ENCODE results near the gene ZNF566.
"Not testable (repeated sequence)": the region's sequence is repeated elsewhere in the genome, so short reads cannot be mapped to it uniquely, and the experiment has no call there.

ZNF566 gene

GRCh38 chr19:36489118-36489919 lies at the start of gene ZNF566:
Gene ZNF566, minus strand, starts transcription at chr19:36489561. Its CDS starts 13,004 bp downstream, at chr19:36476557.
- peak; percentile 91 for DNase-seq (ENCODE audit: low read depth)

GRCh38 chr19:36528921-36529518 lies 39.7 kb upstream of the ZNF566 start:
- DNase-seq (ENCODE audit: low read depth): no peak

- peak; percentile 98 for DNase-seq (ENCODE audit: low read depth)
Observed at GRCh38 chr19:36528194-36528920, 39.0 kb upstream of the ZNF566 start, which contains the start of gene ZNF260. Gene ZNF260, minus strand, starts transcription at chr19:36528271. Its CDS starts 13,033 bp downstream, at chr19:36515238.

- no peak for DNase-seq (ENCODE audit: low read depth)
Observed at GRCh38 chr19:36527873-36528193, 38.5 kb upstream of the ZNF566 start.

GRCh38 chr19:36527341-36527740 lies 38.0 kb upstream of the ZNF566 start:
- DNase-seq (ENCODE audit: low read depth): no peak

GRCh38 chr19:36526581-36526980 lies 37.2 kb upstream of the ZNF566 start:
- DNase-seq (ENCODE audit: low read depth): no peak

GRCh38 chr19:36524617-36525016 lies 35.3 kb upstream of the ZNF566 start:
- no peak for DNase-seq (ENCODE audit: low read depth)

GRCh38 chr19:36514012-36514612 lies 24.8 kb upstream of the ZNF566 start:
- DNase-seq (ENCODE audit: low read depth): no peak

GRCh38 chr19:36508325-36508724 lies 19.0 kb upstream of the ZNF566 start:
- DNase-seq (ENCODE audit: low read depth): no peak

- no peak for DNase-seq (ENCODE audit: low read depth)
Observed at GRCh38 chr19:36501973-36502372, 12.6 kb upstream of the ZNF566 start.

GRCh38 chr19:36497001-36497400 lies 7.6 kb upstream of the ZNF566 start:
- no peak for DNase-seq (ENCODE audit: low read depth)

- peak; percentile 40 for DNase-seq (ENCODE audit: low read depth)
Observed at GRCh38 chr19:36492689-36493453, 3.5 kb upstream of the ZNF566 start.

- DNase-seq (ENCODE audit: low read depth): not testable (repeated sequence)
Observed at GRCh38 chr19:36490846-36491245, 1.5 kb upstream of the ZNF566 start.

GRCh38 chr19:36489920-36490415 lies 607 bp upstream of the ZNF566 start:
- peak; percentile 89 for DNase-seq (ENCODE audit: low read depth)

GRCh38 chr19:36488846-36489117 lies 579 bp downstream of the ZNF566 start:
- no peak for DNase-seq (ENCODE audit: low read depth)

GRCh38 chr19:36488118-36488845 lies 1.1 kb downstream of the ZNF566 start:
- no peak for DNase-seq (ENCODE audit: low read depth)

GRCh38 chr19:36483653-36484052 lies 5.7 kb downstream of the ZNF566 start:
- no peak for DNase-seq (ENCODE audit: low read depth)

GRCh38 chr19:36482876-36483275 lies 6.5 kb downstream of the ZNF566 start:
- DNase-seq (ENCODE audit: low read depth): no peak

- peak; percentile 1 for DNase-seq (ENCODE audit: low read depth)
Observed at GRCh38 chr19:36460046-36460445, 29.3 kb downstream of the ZNF566 start.

GRCh38 chr19:36456831-36457230 lies 32.5 kb downstream of the ZNF566 start:
- no peak for DNase-seq (ENCODE audit: low read depth)

- DNase-seq (ENCODE audit: low read depth): no peak
Observed at GRCh38 chr19:36449059-36449670, 40.2 kb downstream of the ZNF566 start.
